ENCODE measurements around the gene GNG4. TPM values are rescaled to one million over a fixed set of nuclear protein-coding genes. Genes with fewer than 3 reads are reported as not detected.

Gene GNG4
- total RNA-seq, 2 experiments from 2014 or later = not detected

- TF ChIP-seq EZH2phosphoT487 (IDR thresholded peaks at IDR 0.05; ENCODE audit: borderline replicate concordance, low read depth, low read length) (no peak), CTCF (conservative IDR thresholded peaks at IDR 0.05; ENCODE audit: low read length) (no peak)
- no peaks in the 10 kb centered on the region for H3K4me1 ChIP-seq (ENCODE audit: insufficient read depth, low read length, poor library complexity, severe bottlenecking)
- H4K20me1 ChIP-seq (ENCODE audit: insufficient read depth, low read length) = no peaks in the 10 kb centered on the region
- no peak overlapping the region for H3K4me2 ChIP-seq (ENCODE audit: low read length)
- no peak overlapping the region for H3K27ac ChIP-seq (ENCODE audit: low read depth, low read length, poor library complexity, severe bottlenecking)
- H3K9me3 ChIP-seq (ENCODE audit: low read length) = no peaks in the 10 kb centered on the region
- no peak for DNase-seq (ENCODE audit: low spot score)
- H2AFZ ChIP-seq (ENCODE audit: low read length) = no peak overlapping the region
- ChIA-PET POLR2A (interaction anchor here (1.2 kb wide), 1 partner anchor 10 kb away, joined by 6 read pairs; no protein-coding TSS in a partner anchor), CTCF (ENCODE audit: unreplicated experiment) (no interaction called here)
- H3K79me2 ChIP-seq (ENCODE audit: insufficient read depth, low read depth, low read length) = no peaks in the 10 kb centered on the region
- no TSS peak for BruUV-seq (replicated peaks)
- H3K4me3 ChIP-seq (ENCODE audit: low read depth, low read length, poor library complexity, severe bottlenecking) = no peak overlapping the region
- no peaks in the 10 kb centered on the region for H3K36me3 ChIP-seq (ENCODE audit: insufficient read depth, low read length)
- intact Hi-C loops (cut with micrococcal nuclease; ENCODE audit: unreplicated experiment) = no loop called here
- no peaks in the 10 kb centered on the region for H3K9me2 ChIP-seq (ENCODE audit: insufficient read depth, low read length)
Observed at GRCh38 chr1:235635938-235636662, 13.5 kb downstream of the GNG4 start.

- no peak overlapping the region for H3K4me2 ChIP-seq (ENCODE audit: low read length)
- no TSS peak for BruUV-seq (replicated peaks)
- DNase-seq (ENCODE audit: low spot score) = no peak
- no peaks in the 10 kb centered on the region for H3K4me1 ChIP-seq (ENCODE audit: insufficient read depth, low read length, poor library complexity, severe bottlenecking)
- ChIA-PET CTCF (ENCODE audit: unreplicated experiment) (no interaction called here), POLR2A (interaction anchor here (0.8 kb wide), 1 partner anchor 100 kb away, joined by 3 read pairs; no protein-coding TSS in a partner anchor)
- H3K4me3 ChIP-seq (ENCODE audit: low read depth, low read length, poor library complexity, severe bottlenecking) = no peak overlapping the region
- no peak for TF ChIP-seq CTCF (conservative IDR thresholded peaks at IDR 0.05; ENCODE audit: low read length)
- TF ChIP-seq EZH2phosphoT487 (IDR thresholded peaks at IDR 0.05; ENCODE audit: borderline replicate concordance, low read depth, low read length) = no peak
- no peaks in the 10 kb centered on the region for H3K9me2 ChIP-seq (ENCODE audit: insufficient read depth, low read length)
- H3K79me2 ChIP-seq (ENCODE audit: insufficient read depth, low read depth, low read length) = no peaks in the 10 kb centered on the region
- H4K20me1 ChIP-seq (ENCODE audit: insufficient read depth, low read length) = no peaks in the 10 kb centered on the region
- intact Hi-C loops (cut with micrococcal nuclease; ENCODE audit: unreplicated experiment) = no loop called here
- no peak overlapping the region for H2AFZ ChIP-seq (ENCODE audit: low read length)
- H3K9me3 ChIP-seq (ENCODE audit: low read length) = no peaks in the 10 kb centered on the region
- H3K27ac ChIP-seq (ENCODE audit: low read depth, low read length, poor library complexity, severe bottlenecking) = no peak overlapping the region
- no peaks in the 10 kb centered on the region for H3K36me3 ChIP-seq (ENCODE audit: insufficient read depth, low read length)
Observed at GRCh38 chr1:235632506-235633401, 16.8 kb downstream of the GNG4 start.

Data from OCI-LY7 (cell line).